Panc1 (cell line): ENCODE measurements around the gene EPHA8. TPM values are rescaled to one million over a fixed set of nuclear protein-coding genes. Genes with fewer than 3 reads are reported as not detected.

ENCODE experiments used
- ATAC-seq: fragments of 200-7000 bp; cut with Tn5 transposase; 2 replicates; pipeline ENCODE4 v1.9.1; 2020; ENCODE audit warnings: mild to moderate bottlenecking, moderate library complexity
- BruUV-seq: library from RNA; stranded (reverse); fragments of 400-500 nt; replicated peaks from 2 replicates; lab custom pipeline; 2021; lab: Mats Ljungman, UMichigan
- CTCF ChIA-PET: fragments of 300-600 bp; sonication (Branson Sonifier 250); formaldehyde crosslinking; loops from one replicate; lab custom pipeline; 2022; ENCODE audit warnings: antibody characterized with exemption; lab: Charles Lee
- POLR2A ChIA-PET: fragments of 300-600 bp; sonication (Branson Sonifier 250); formaldehyde crosslinking; loops from one replicate; lab custom pipeline; 2022; ENCODE audit warnings: antibody characterized with exemption; lab: Charles Lee
- DNase-seq: peaks from one replicate; pipeline ENCODE4 v3.0.0-alpha.2; 2010; ENCODE audit warnings: low read depth, low spot score
- H3K27ac ChIP-seq: 2 replicates; pipeline ENCODE4 v1.5.1; 2011; ENCODE audit warnings: mild to moderate bottlenecking, low read length, inconsistent platforms
- H3K27me3 ChIP-seq: fragments of 200-500 bp; sonication (Bioruptor generic); 2 replicates; pipeline ENCODE4 v1.6.0; 2014; ENCODE audit warnings: low read length, inconsistent platforms; ENCODE audit not compliant: control insufficient read depth, insufficient read depth
- H3K36me3 ChIP-seq: fragments of 200-500 bp; sonication (Bioruptor generic); 2 replicates; pipeline ENCODE4 v1.5.1; 2014; ENCODE audit warnings: inconsistent platforms, mild to moderate bottlenecking, low read length, moderate library complexity; ENCODE audit not compliant: control insufficient read depth, insufficient read depth
- H3K4me1 ChIP-seq: 2 replicates; pipeline ENCODE4 v1.5.1; 2011; ENCODE audit warnings: inconsistent platforms, mild to moderate bottlenecking, low read length, moderate library complexity; ENCODE audit not compliant: control insufficient read depth, insufficient read depth
- H3K4me3 ChIP-seq, 2 experiments: 2 replicates each; pipeline ENCODE4 v1.5.1; 2011 to 2012; ENCODE audit warnings: low read depth in 2 of 2, low read length in 2 of 2, mild to moderate bottlenecking in 2 of 2, inconsistent platforms in 1 of 2, moderate library complexity in 1 of 2
- H3K9me3 ChIP-seq: fragments of 200-500 bp; sonication (Bioruptor generic); 2 replicates; pipeline ENCODE4 v1.5.1; 2014; ENCODE audit warnings: low read depth, mild to moderate bottlenecking, inconsistent platforms, low read length, moderate library complexity; ENCODE audit not compliant: control insufficient read depth, insufficient read depth
- CTCF ChIP-seq: fragments of 450-650 bp; IDR thresholded peaks from 2 replicates; pipeline ENCODE4 v1.5.1; 2017; ENCODE audit warnings: mild to moderate bottlenecking
- POLR2AphosphoS5 ChIP-seq: IDR thresholded peaks from 2 replicates; pipeline ENCODE4 v1.6.1; 2012; ENCODE audit warnings: mild to moderate bottlenecking, low read depth, low read length, moderate library complexity
- REST ChIP-seq, 2 experiments: IDR thresholded peaks; 2 replicates each; pipeline ENCODE4 v1.6.1; 2011 to 2012; ENCODE audit warnings: low read depth in 2 of 2, control low read depth in 1 of 2, low read length in 1 of 2, mild to moderate bottlenecking in 1 of 2, moderate library complexity in 1 of 2; ENCODE audit not compliant: insufficient read depth in 1 of 2
- SIN3A ChIP-seq: IDR thresholded peaks from 2 replicates; pipeline ENCODE4 v1.6.1; 2012; ENCODE audit warnings: low read depth, mild to moderate bottlenecking, low read length, moderate library complexity, borderline replicate concordance; ENCODE audit not compliant: insufficient read depth
- TCF7L2 ChIP-seq: IDR thresholded peaks from 2 replicates; pipeline ENCODE4 v1.6.1; 2011; ENCODE audit warnings: mild to moderate bottlenecking, low read depth, low read length, inconsistent platforms
- in situ Hi-C: cut with HindIII; loops from 2 replicates; pipeline ENCODE4 v1.10.0; 2016; ENCODE audit warnings: low sequenced_read_pairs, low pct_unique_long_range_greater_than_20kb
- intact Hi-C: fragments of 100-400 bp; cut with micrococcal nuclease; formaldehyde crosslinking; loops from one replicate; pipeline ENCODE4 v1.10.0; 2022; ENCODE audit not compliant: unreplicated experiment
- total RNA-seq: library from RNA; stranded (reverse); gene quantifications from one replicate; pipeline ENCODE4 v1.2.1, GENCODE V29; 2021; ENCODE audit not compliant: unreplicated experiment

Gene EPHA8
- total RNA-seq, 1 experiment from 2014 or later = not detected

GRCh38 chr1:22592919-22593790 lies 29.9 kb downstream of the EPHA8 start:
- no peaks in the 10 kb centered on the region for H3K4me1 ChIP-seq
- no TSS peak for BruUV-seq
- no peaks in the 10 kb centered on the region; the same call in 1 of the 2 replicates for H3K27me3 ChIP-seq
- in situ Hi-C loops = no loop called here
- no peak for TF ChIP-seq SIN3A
- TF ChIP-seq POLR2AphosphoS5 = no peak
- no peak for TF ChIP-seq REST (IDR thresholded peaks at IDR 0.05; ENCODE audit: insufficient read depth in 1 of 2, low read depth in 2 of 2, low read length in 1 of 2)
- TF ChIP-seq TCF7L2 = no peak
- no peak for TF ChIP-seq CTCF
- no peak for DNase-seq
- ChIA-PET POLR2A (no interaction called here), CTCF (no interaction called here)
- no peak for ATAC-seq
- no peaks in the 10 kb centered on the region for H3K36me3 ChIP-seq
- H3K9me3 ChIP-seq = no peaks in the 10 kb centered on the region
- intact Hi-C loops = no loop called here
- no peak overlapping the region for H3K4me3 ChIP-seq
- H3K27ac ChIP-seq = no peak overlapping the region

GRCh38 chr1:22594396-22594795 lies 31.1 kb downstream of the EPHA8 start:
- DNase-seq = no peak
- H3K27ac ChIP-seq = no peak overlapping the region
- intact Hi-C loops (no loop called here), in situ Hi-C loops (no loop called here)
- H3K9me3 ChIP-seq = no peaks in the 10 kb centered on the region
- ChIA-PET CTCF (no interaction called here), POLR2A (no interaction called here)
- TF ChIP-seq REST (IDR thresholded peaks at IDR 0.05; ENCODE audit: insufficient read depth in 1 of 2, low read depth in 2 of 2, low read length in 1 of 2) (no peak), CTCF (no peak), POLR2AphosphoS5 (no peak), SIN3A (no peak)
- no peak for ATAC-seq
- no peaks in the 10 kb centered on the region for H3K36me3 ChIP-seq
- no peaks in the 10 kb centered on the region for H3K4me1 ChIP-seq
- H3K4me3 ChIP-seq = no peak overlapping the region
- no TSS peak for BruUV-seq
- H3K27me3 ChIP-seq = no peaks in the 10 kb centered on the region; the same call in 1 of the 2 replicates
